ENCODE results near the gene KSR2.
A peak's percentile ranks its signal among the peaks of the same experiment; 100 is the strongest.
"Not testable (repeated sequence)": the region's sequence is repeated elsewhere in the genome, so short reads cannot be mapped to it uniquely, and the experiment has no call there.

KSR2 gene

GRCh38 chr12:118010903-118011302, 42.1 kb upstream of the KSR2 start:
- H3K36me3 ChIP-seq (ENCODE audit: insufficient read depth, low read length): no peaks in the 10 kb centered on the region
- no peak overlapping the region for H3K9ac ChIP-seq (ENCODE audit: insufficient read length)
- no peak for TF ChIP-seq FOXP2 (optimal IDR thresholded peaks at IDR 0.05; ENCODE audit: control extremely low read depth, extremely low read length, insufficient read depth)
- no peak for TF ChIP-seq POLR2AphosphoS5 (IDR thresholded peaks at IDR 0.05; ENCODE audit: borderline replicate concordance, low read depth, low read length)
- no peak for TF ChIP-seq EZH2 (IDR thresholded peaks at IDR 0.05)
- H3K9me3 ChIP-seq (ENCODE audit: low read depth, low read length): no peaks in the 10 kb centered on the region
- no peak overlapping the region for H3K4me3 ChIP-seq
- no peak for DNase-seq (ENCODE audit: low read depth, low spot score)
- no peak overlapping the region for H3K27ac ChIP-seq

DNA sequence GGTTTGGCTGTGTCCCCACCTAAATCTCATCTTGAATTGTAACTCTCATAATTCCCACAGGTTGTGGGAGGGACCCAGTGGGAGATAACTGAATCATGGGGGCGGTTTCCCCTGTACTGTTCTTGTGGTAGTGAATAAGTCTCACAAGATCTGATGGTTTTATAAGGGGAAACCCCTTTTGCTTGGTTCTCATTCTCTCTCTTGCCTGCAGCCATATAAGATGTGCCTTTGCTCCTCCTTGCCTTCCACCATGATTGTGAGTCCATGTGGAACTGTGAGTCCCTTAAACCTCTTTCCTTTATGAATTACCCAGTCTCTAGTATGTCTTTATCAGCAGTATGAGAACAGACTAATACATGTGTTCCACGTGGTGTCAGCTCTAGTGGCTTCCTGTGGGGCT, 31.0 kb upstream of the KSR2 start:
- not testable (repeated sequence) for DNase-seq (ENCODE audit: low read depth, low spot score); H3K4me3 ChIP-seq; H3K27ac ChIP-seq; H3K9me3 ChIP-seq (ENCODE audit: low read depth, low read length); H3K9ac ChIP-seq (ENCODE audit: insufficient read length); H3K36me3 ChIP-seq (ENCODE audit: insufficient read depth, low read length)

GRCh38 chr12:117998719-117999118, 29.9 kb upstream of the KSR2 start:
- no peak overlapping the region for H3K27ac ChIP-seq
- H3K4me3 ChIP-seq: no peak overlapping the region
- H3K36me3 ChIP-seq (ENCODE audit: insufficient read depth, low read length): no peaks in the 10 kb centered on the region
- TF ChIP-seq POLR2AphosphoS5 (IDR thresholded peaks at IDR 0.05; ENCODE audit: borderline replicate concordance, low read depth, low read length): no peak
- no peak for TF ChIP-seq EZH2 (IDR thresholded peaks at IDR 0.05)
- TF ChIP-seq FOXP2 (optimal IDR thresholded peaks at IDR 0.05; ENCODE audit: control extremely low read depth, extremely low read length, insufficient read depth): no peak
- no peak overlapping the region for H3K9ac ChIP-seq (ENCODE audit: insufficient read length)
- no peak for DNase-seq (ENCODE audit: low read depth, low spot score)
- H3K9me3 ChIP-seq (ENCODE audit: low read depth, low read length): no peaks in the 10 kb centered on the region

- no peak for DNase-seq (ENCODE audit: low read depth, low spot score)
- TF ChIP-seq EZH2 (IDR thresholded peaks at IDR 0.05) (no peak), FOXP2 (optimal IDR thresholded peaks at IDR 0.05; ENCODE audit: control extremely low read depth, extremely low read length, insufficient read depth) (no peak), POLR2AphosphoS5 (IDR thresholded peaks at IDR 0.05; ENCODE audit: borderline replicate concordance, low read depth, low read length) (no peak)
These were observed 26.0 kb upstream of the KSR2 start for GRCh38 chr12:117994551-117995438.

GRCh38 chr12:117986705-117987469, 18.1 kb upstream of the KSR2 start:
- TF ChIP-seq FOXP2 (optimal IDR thresholded peaks at IDR 0.05; ENCODE audit: control extremely low read depth, extremely low read length, insufficient read depth) (no peak), EZH2 (IDR thresholded peaks at IDR 0.05) (no peak), POLR2AphosphoS5 (IDR thresholded peaks at IDR 0.05; ENCODE audit: borderline replicate concordance, low read depth, low read length) (no peak)
- H3K9me3 ChIP-seq (ENCODE audit: low read depth, low read length): no peaks in the 10 kb centered on the region
- no peak overlapping the region for H3K4me3 ChIP-seq
- H3K9ac ChIP-seq (ENCODE audit: insufficient read length): no peak overlapping the region
- H3K36me3 ChIP-seq (ENCODE audit: insufficient read depth, low read length): no peaks in the 10 kb centered on the region
- DNase-seq (ENCODE audit: low read depth, low spot score): no peak
- no peak overlapping the region for H3K27ac ChIP-seq

More at GRCh38 chr12:117994551-117995438, 26.0 kb upstream of the KSR2 start:
- Histone ChIP-seq H3K9me3 (ENCODE audit: low read depth, low read length) (no peaks in the 10 kb centered on the region), H3K9ac (ENCODE audit: insufficient read length) (no peak overlapping the region), H3K36me3 (ENCODE audit: insufficient read depth, low read length) (no peaks in the 10 kb centered on the region), H3K4me3 (no peak overlapping the region), H3K27ac (no peak overlapping the region)

DNA sequence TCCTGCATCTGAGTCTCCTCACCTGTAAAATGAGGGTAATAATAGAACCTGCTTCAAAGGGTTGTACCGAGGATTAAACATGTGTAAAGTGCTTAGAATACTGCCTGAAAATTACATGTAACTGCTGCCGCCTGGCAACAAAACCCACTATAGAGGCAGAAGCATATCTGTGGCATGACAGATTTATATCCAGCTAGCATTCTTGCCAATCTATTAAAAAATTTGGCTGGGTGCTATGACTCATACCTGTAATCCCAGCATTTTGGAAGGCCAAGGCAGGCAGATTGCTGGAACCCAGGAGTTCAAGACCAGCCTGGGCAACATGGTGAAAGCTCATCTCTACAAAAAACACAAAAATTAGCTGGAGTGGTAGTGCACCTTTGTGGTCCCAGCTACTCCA, 16.4 kb upstream of the KSR2 start:
- no peaks in the 10 kb centered on the region for H3K36me3 ChIP-seq (ENCODE audit: insufficient read depth, low read length)
- DNase-seq (ENCODE audit: low read depth, low spot score): no peak
- TF ChIP-seq FOXP2 (optimal IDR thresholded peaks at IDR 0.05; ENCODE audit: control extremely low read depth, extremely low read length, insufficient read depth): no peak
- TF ChIP-seq POLR2AphosphoS5 (IDR thresholded peaks at IDR 0.05; ENCODE audit: borderline replicate concordance, low read depth, low read length): no peak
- no peak for TF ChIP-seq EZH2 (IDR thresholded peaks at IDR 0.05)
- H3K9me3 ChIP-seq (ENCODE audit: low read depth, low read length): no peaks in the 10 kb centered on the region
- no peak overlapping the region for H3K4me3 ChIP-seq
- no peak overlapping the region for H3K9ac ChIP-seq (ENCODE audit: insufficient read length)
- no peak overlapping the region for H3K27ac ChIP-seq

GRCh38 chr12:117981267-117981666, 12.5 kb upstream of the KSR2 start:
- no peak for TF ChIP-seq FOXP2 (optimal IDR thresholded peaks at IDR 0.05; ENCODE audit: control extremely low read depth, extremely low read length, insufficient read depth)
- no peak for TF ChIP-seq EZH2 (IDR thresholded peaks at IDR 0.05)
- no peak for TF ChIP-seq POLR2AphosphoS5 (IDR thresholded peaks at IDR 0.05; ENCODE audit: borderline replicate concordance, low read depth, low read length)
- no peaks in the 10 kb centered on the region for H3K9me3 ChIP-seq (ENCODE audit: low read depth, low read length)
- DNase-seq (ENCODE audit: low read depth, low spot score): no peak
- H3K27ac ChIP-seq: peak overlapping the region; percentile 50; the same call in 1 of the 2 replicates
- H3K36me3 ChIP-seq (ENCODE audit: insufficient read depth, low read length): no peaks in the 10 kb centered on the region
- no peak overlapping the region for H3K9ac ChIP-seq (ENCODE audit: insufficient read length)
- peak overlapping the region; percentile 47 for H3K4me3 ChIP-seq

DNA sequence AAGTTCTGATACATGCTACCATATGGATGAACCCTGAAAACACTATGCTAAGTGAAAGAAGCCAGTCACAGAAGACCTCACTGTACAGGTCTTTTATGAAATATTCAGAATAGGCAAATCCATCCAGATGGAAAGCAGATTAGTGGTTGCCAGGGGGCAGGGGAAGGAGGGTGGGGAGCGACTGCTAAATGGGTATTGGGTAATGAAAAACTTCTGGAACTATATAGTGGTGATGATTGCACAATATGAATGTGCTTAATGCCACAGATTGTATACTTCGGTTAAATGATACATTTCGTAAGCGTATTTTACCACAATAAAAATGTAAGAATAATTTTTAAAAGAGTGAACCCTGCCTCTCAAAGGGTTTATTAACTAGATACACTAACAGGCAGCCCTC, 11.8 kb upstream of the KSR2 start:
- peak; percentile 65 for DNase-seq (ENCODE audit: low read depth, low spot score)
- Histone ChIP-seq H3K9ac (ENCODE audit: insufficient read length) (no peak overlapping the region), H3K36me3 (ENCODE audit: insufficient read depth, low read length) (no peaks in the 10 kb centered on the region), H3K9me3 (ENCODE audit: low read depth, low read length) (no peaks in the 10 kb centered on the region), H3K27ac (peak overlapping the region; percentile 50; the same call in 1 of the 2 replicates), H3K4me3 (peak overlapping the region; percentile 47)
- TF ChIP-seq EZH2 (IDR thresholded peaks at IDR 0.05) (no peak), FOXP2 (optimal IDR thresholded peaks at IDR 0.05; ENCODE audit: control extremely low read depth, extremely low read length, insufficient read depth) (no peak), POLR2AphosphoS5 (IDR thresholded peaks at IDR 0.05; ENCODE audit: borderline replicate concordance, low read depth, low read length) (no peak)

Measured in SK-N-MC (cell line).